ENCODE results near the gene C19orf73.

Gene C19orf73

GRCh38 chr19:49160450-49161189 lies 41.7 kb upstream of the C19orf73 start:
- no peak for TF ChIP-seq CTCF (IDR thresholded peaks at IDR 0.05)
- no peak for DNase-seq (ENCODE audit: low spot score)
- H3K27ac ChIP-seq = no peak overlapping the region
- no peak overlapping the region for H3K4me3 ChIP-seq

GRCh38 chr19:49157445-49158224 lies 38.7 kb upstream of the C19orf73 start, which contains the start of gene TRPM4:
Gene TRPM4 (plus strand): TSS chr19:49157792. CDS start chr19:49157867, 75 bp downstream.
- Histone ChIP-seq H3K27ac (peak within 1 kb of the TSS; percentile 82 to 87), H3K4me3 (peak within 1 kb of the TSS; percentile 79)
- no peak for TF ChIP-seq CTCF (IDR thresholded peaks at IDR 0.05)
- DNase-seq (ENCODE audit: low spot score) = peak; percentile 93

- Histone ChIP-seq H3K4me3 (no peak overlapping the region), H3K27ac (peak overlapping the region; percentile 72 to 80)
- TF ChIP-seq CTCF (IDR thresholded peaks at IDR 0.05) = no peak
- no peak for DNase-seq (ENCODE audit: low spot score)
These were observed 36.9 kb upstream of the C19orf73 start for GRCh38 chr19:49155820-49156346.

GRCh38 chr19:49155005-49155819 lies 36.3 kb upstream of the C19orf73 start, which contains the start of gene HRC:
Gene HRC (minus strand): TSS chr19:49155396. CDS start chr19:49155237, 159 bp downstream.
- peak within 1 kb of the TSS; percentile 72 to 80 for H3K27ac ChIP-seq
- DNase-seq (ENCODE audit: low spot score) = no peak
- peak within 1 kb of the TSS; percentile 36 for H3K4me3 ChIP-seq
- TF ChIP-seq CTCF (IDR thresholded peaks at IDR 0.05) = no peak

- Histone ChIP-seq H3K4me3 (no peak overlapping the region), H3K27ac (peak overlapping the region; percentile 72 to 80)
- DNase-seq (ENCODE audit: low spot score) = no peak
- TF ChIP-seq CTCF (IDR thresholded peaks at IDR 0.05) = no peak
These were observed 35.3 kb upstream of the C19orf73 start for GRCh38 chr19:49154279-49154678.

- TF ChIP-seq CTCF (IDR thresholded peaks at IDR 0.05) = no peak
- Histone ChIP-seq H3K27ac (no peak overlapping the region), H3K4me3 (no peak overlapping the region)
- DNase-seq (ENCODE audit: low spot score) = no peak
These were observed 34.3 kb upstream of the C19orf73 start for GRCh38 chr19:49153167-49153809.

All from coronary artery (tissue), 2 donors.